Astrocyte (in vitro differentiated cells and primary cell): ENCODE results near the gene COL5A1. TPM values are rescaled to one million over a fixed set of nuclear protein-coding genes. Genes with fewer than 3 reads are reported as not detected.
A peak's percentile ranks its signal among the peaks of the same experiment; 100 is the strongest.

ENCODE experiments used
- DNase-seq: peaks from one replicate; pipeline ENCODE4 v3.0.0-alpha.2; 2010; ENCODE audit warnings: low read depth
- FAIRE-seq: peaks from 2 replicates; lab custom pipeline; 2011; peaks lifted over from hg19 to GRCh38; lab: Jason Lieb, UNC
- H2AFZ ChIP-seq: 2 replicates; pipeline ENCODE4 v1.6.0; 2012; ENCODE audit warnings: low read depth, low read length, inconsistent platforms
- H3K27ac ChIP-seq: 2 replicates; pipeline ENCODE4 v1.5.1; 2011; ENCODE audit warnings: low read depth, low read length, inconsistent platforms
- H3K27me3 ChIP-seq: 2 replicates; pipeline ENCODE4 v1.6.0; 2011; ENCODE audit warnings: low read length, inconsistent platforms; ENCODE audit not compliant: insufficient read depth
- H3K36me3 ChIP-seq: 2 replicates; pipeline ENCODE4 v1.5.1; 2011; ENCODE audit warnings: low read length, inconsistent platforms; ENCODE audit not compliant: insufficient read depth
- H3K4me1 ChIP-seq: 2 replicates; pipeline ENCODE4 v1.5.1; 2011; ENCODE audit warnings: low read length, inconsistent platforms; ENCODE audit not compliant: insufficient read depth
- H3K4me2 ChIP-seq: 2 replicates; pipeline ENCODE4 v1.6.0; 2012; ENCODE audit warnings: low read length, inconsistent platforms
- H3K4me3 ChIP-seq: 2 replicates; pipeline ENCODE4 v1.5.1; 2011; ENCODE audit warnings: low read depth, mild to moderate bottlenecking, low read length, inconsistent platforms; ENCODE audit not compliant: insufficient read depth
- H3K79me2 ChIP-seq: 2 replicates; pipeline ENCODE4 v1.6.0; 2012; ENCODE audit warnings: mild to moderate bottlenecking, low read length, inconsistent platforms; ENCODE audit not compliant: insufficient read depth
- H3K9ac ChIP-seq: 2 replicates; pipeline ENCODE4 v1.6.0; 2012; ENCODE audit warnings: mild to moderate bottlenecking, low read length, inconsistent platforms
- H3K9me3 ChIP-seq: 2 replicates; pipeline ENCODE4 v1.5.1; 2012; ENCODE audit warnings: low read depth, mild to moderate bottlenecking, low read length, inconsistent platforms; ENCODE audit not compliant: insufficient read depth
- H4K20me1 ChIP-seq: 2 replicates; pipeline ENCODE4 v1.6.0; 2012; ENCODE audit warnings: low read length, inconsistent platforms; ENCODE audit not compliant: insufficient read depth
- H3K27ac Mint-ChIP-seq: one replicate; pipeline ENCODE4 v1.8.0; 2021; ENCODE audit warnings: mild to moderate bottlenecking, mixed read lengths; ENCODE audit not compliant: unreplicated experiment
- H3K27me3 Mint-ChIP-seq: one replicate; pipeline ENCODE4 v1.8.0; 2021; ENCODE audit warnings: low read depth, mixed read lengths; ENCODE audit not compliant: unreplicated experiment
- H3K36me3 Mint-ChIP-seq: one replicate; pipeline ENCODE4 v1.8.0; 2021; ENCODE audit warnings: low read depth, mixed read lengths; ENCODE audit not compliant: unreplicated experiment
- H3K4me1 Mint-ChIP-seq: one replicate; pipeline ENCODE4 v1.8.0; 2021; ENCODE audit warnings: low read depth, mixed read lengths; ENCODE audit not compliant: unreplicated experiment
- H3K4me3 Mint-ChIP-seq: one replicate; pipeline ENCODE4 v1.8.0; 2021; ENCODE audit warnings: mild to moderate bottlenecking, moderate library complexity, mixed read lengths; ENCODE audit not compliant: unreplicated experiment
- H3K9me3 Mint-ChIP-seq: one replicate; pipeline ENCODE4 v1.8.0; 2021; ENCODE audit warnings: mild to moderate bottlenecking, mixed read lengths; ENCODE audit not compliant: unreplicated experiment
- EZH2 ChIP-seq: IDR thresholded peaks from 2 replicates; pipeline ENCODE4 v1.6.1; 2012; ENCODE audit warnings: mild to moderate bottlenecking, low read length, inconsistent platforms; ENCODE audit not compliant: insufficient read depth
- total RNA-seq: library from RNA; stranded (reverse); gene quantifications from 2 replicates; pipeline ENCODE4 v1.2.1, GENCODE V29; 2021
- TF ChIP-seq, protein P1 (sequence below): IDR thresholded peaks from 2 replicates; pipeline ENCODE4 v1.5.1; 2011; ENCODE audit warnings: low read depth, mild to moderate bottlenecking, inconsistent platforms, low read length, moderate library complexity; ENCODE audit not compliant: insufficient read depth

COL5A1 gene
- total RNA-seq, 1 donor from 2014 or later: 1,055 TPM

- Histone ChIP-seq H2AFZ (no peak overlapping the region), H3K4me2 (no peak overlapping the region), H4K20me1 (peaks cover 98% of the 10 kb centered on the region), H3K36me3 (peaks cover 60% of the 10 kb centered on the region), H3K4me1 (no peaks in the 10 kb centered on the region), H3K9me3 (peaks cover 11% of the 10 kb centered on the region), H3K9ac (no peak overlapping the region), H3K27ac (no peak overlapping the region), H3K27me3 (no peaks in the 10 kb centered on the region), H3K79me2 (peaks cover 61% of the 10 kb centered on the region), H3K4me3 (no peak overlapping the region)
- Mint-ChIP-seq H3K27me3 (no peaks in the 10 kb centered on the region), H3K36me3 (peaks cover 33% of the 10 kb centered on the region), H3K4me1 (no peaks in the 10 kb centered on the region), H3K4me3 (no peak overlapping the region), H3K27ac (peak overlapping the region; percentile 72), H3K9me3 (no peaks in the 10 kb centered on the region)
- FAIRE-seq (no peak), DNase-seq (no peak)
- no peak for TF ChIP-seq EZH2
- TF ChIP-seq, protein P1, sequence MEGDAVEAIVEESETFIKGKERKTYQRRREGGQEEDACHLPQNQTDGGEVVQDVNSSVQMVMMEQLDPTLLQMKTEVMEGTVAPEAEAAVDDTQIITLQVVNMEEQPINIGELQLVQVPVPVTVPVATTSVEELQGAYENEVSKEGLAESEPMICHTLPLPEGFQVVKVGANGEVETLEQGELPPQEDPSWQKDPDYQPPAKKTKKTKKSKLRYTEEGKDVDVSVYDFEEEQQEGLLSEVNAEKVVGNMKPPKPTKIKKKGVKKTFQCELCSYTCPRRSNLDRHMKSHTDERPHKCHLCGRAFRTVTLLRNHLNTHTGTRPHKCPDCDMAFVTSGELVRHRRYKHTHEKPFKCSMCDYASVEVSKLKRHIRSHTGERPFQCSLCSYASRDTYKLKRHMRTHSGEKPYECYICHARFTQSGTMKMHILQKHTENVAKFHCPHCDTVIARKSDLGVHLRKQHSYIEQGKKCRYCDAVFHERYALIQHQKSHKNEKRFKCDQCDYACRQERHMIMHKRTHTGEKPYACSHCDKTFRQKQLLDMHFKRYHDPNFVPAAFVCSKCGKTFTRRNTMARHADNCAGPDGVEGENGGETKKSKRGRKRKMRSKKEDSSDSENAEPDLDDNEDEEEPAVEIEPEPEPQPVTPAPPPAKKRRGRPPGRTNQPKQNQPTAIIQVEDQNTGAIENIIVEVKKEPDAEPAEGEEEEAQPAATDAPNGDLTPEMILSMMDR: no peak
Measured at GRCh38 chr9:134750450-134751155, 109.0 kb downstream of the COL5A1 start.

DNA sequence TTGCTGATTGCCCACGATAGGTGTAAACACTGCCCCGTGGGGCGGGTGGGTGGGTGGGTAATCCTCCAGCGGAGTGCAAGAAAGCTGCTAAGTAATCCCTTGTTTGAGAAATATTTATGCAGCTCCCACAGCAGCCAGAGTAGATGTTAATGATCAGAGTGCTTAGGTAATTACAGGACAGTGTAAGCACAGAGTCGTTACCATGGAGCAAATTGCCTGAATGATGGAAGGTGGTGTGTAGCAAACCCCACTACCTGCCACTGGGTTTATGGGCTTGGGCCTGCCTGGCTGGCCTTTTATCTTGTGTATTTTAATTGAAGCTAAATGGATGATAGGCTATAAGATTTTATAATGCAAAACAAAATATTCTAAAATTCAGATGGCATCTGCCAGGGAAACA is 110.0 kb downstream of the COL5A1 start:
- no peak overlapping the region for H3K27ac Mint-ChIP-seq
- no peaks in the 10 kb centered on the region for H3K9me3 Mint-ChIP-seq
- no peaks in the 10 kb centered on the region for H3K4me1 Mint-ChIP-seq
- no peak overlapping the region for H3K4me2 ChIP-seq
- H2AFZ ChIP-seq: no peak overlapping the region
- H4K20me1 ChIP-seq: peaks cover 98% of the 10 kb centered on the region
- no peak overlapping the region for H3K4me3 Mint-ChIP-seq
- peaks cover 57% of the 10 kb centered on the region for H3K36me3 ChIP-seq
- no peak for FAIRE-seq
- no peaks in the 10 kb centered on the region for H3K4me1 ChIP-seq
- peaks cover 37% of the 10 kb centered on the region for H3K36me3 Mint-ChIP-seq
- peaks cover 11% of the 10 kb centered on the region for H3K9me3 ChIP-seq
- H3K27me3 Mint-ChIP-seq: no peaks in the 10 kb centered on the region
- peaks cover 68% of the 10 kb centered on the region for H3K79me2 ChIP-seq
- H3K4me3 ChIP-seq: no peak overlapping the region
- no peak overlapping the region for H3K27ac ChIP-seq
- DNase-seq: no peak
- TF ChIP-seq EZH2: no peak
- TF ChIP-seq, protein P1: no peak
- H3K27me3 ChIP-seq: no peaks in the 10 kb centered on the region
- no peak overlapping the region for H3K9ac ChIP-seq
